GM23338 (cell line): ENCODE measurements around the gene CCL15. TPM values are rescaled to one million over a fixed set of nuclear protein-coding genes. Genes with fewer than 3 reads are reported as not detected.

Experiments used
- ATAC-seq: fragments of 200-7000 bp; cut with Tn5 transposase; 3 replicates; pipeline ENCODE4 v1.9.1; 2020
- DNase-seq: peaks from one replicate; pipeline ENCODE4 v3.0.0-alpha.2; 2015; ENCODE audit warnings: low spot score
- H2AFZ ChIP-seq: fragments of 200-600 bp; sonication (generic); 2 replicates; pipeline ENCODE4 v1.8.0; 2016; ENCODE audit warnings: antibody characterized with exemption, mild to moderate bottlenecking, moderate library complexity
- H3F3A ChIP-seq: fragments of 200-600 bp; sonication (generic); replicated peaks from 2 replicates; pipeline ENCODE4 v1.8.0; 2017; ENCODE audit warnings: antibody characterized with exemption, mixed run types, low read depth
- H3K27ac ChIP-seq: fragments of 200-600 bp; sonication (generic); 2 replicates; pipeline ENCODE4 v1.6.1; 2016; ENCODE audit warnings: low read depth
- H3K27me3 ChIP-seq: fragments of 200-600 bp; sonication (generic); 2 replicates; pipeline ENCODE4 v1.8.0; 2016; ENCODE audit warnings: mild to moderate bottlenecking, mixed run types, moderate library complexity; ENCODE audit not compliant: insufficient read depth
- H3K36me3 ChIP-seq: fragments of 200-600 bp; sonication (generic); 2 replicates; pipeline ENCODE4 v1.8.0; 2016; ENCODE audit warnings: mild to moderate bottlenecking; ENCODE audit not compliant: insufficient read depth
- H3K4me1 ChIP-seq: fragments of 200-600 bp; sonication (generic); 2 replicates; pipeline ENCODE4 v1.8.0; 2016; ENCODE audit warnings: mild to moderate bottlenecking, moderate library complexity; ENCODE audit not compliant: insufficient read depth
- H3K4me2 ChIP-seq: fragments of 200-600 bp; sonication (generic); 2 replicates; pipeline ENCODE4 v1.7.1; 2017; ENCODE audit warnings: mixed run types
- H3K4me3 ChIP-seq: fragments of 200-600 bp; sonication (generic); 2 replicates; pipeline ENCODE4 v1.6.1; 2016; ENCODE audit warnings: mixed run types
- H3K79me2 ChIP-seq: fragments of 200-600 bp; sonication (generic); replicated peaks from 2 replicates; pipeline ENCODE4 v1.8.0; 2017; ENCODE audit warnings: mild to moderate bottlenecking; ENCODE audit not compliant: insufficient read depth
- H3K9me2 ChIP-seq: fragments of 200-600 bp; sonication (generic); 2 replicates; pipeline ENCODE4 v1.8.0; 2017; ENCODE audit not compliant: insufficient read depth
- H4K20me1 ChIP-seq: fragments of 200-600 bp; sonication (generic); replicated peaks from 2 replicates; pipeline ENCODE4 v1.8.0; 2017; ENCODE audit warnings: mild to moderate bottlenecking; ENCODE audit not compliant: insufficient read depth
- H3K27ac Mint-ChIP-seq: 2 replicates; pipeline ENCODE4 v1.8.0; 2020; ENCODE audit warnings: inconsistent platforms, mild to moderate bottlenecking, moderate library complexity, mixed read lengths
- H3K27me3 Mint-ChIP-seq: 3 replicates; pipeline ENCODE4 v1.8.0; 2022; ENCODE audit warnings: low read depth, mild to moderate bottlenecking, moderate library complexity, mixed read lengths, inconsistent platforms; ENCODE audit not compliant: insufficient read depth, poor library complexity
- H3K36me3 Mint-ChIP-seq: 3 replicates; pipeline ENCODE4 v1.8.0; 2021; ENCODE audit warnings: low read depth, mild to moderate bottlenecking, inconsistent platforms, moderate library complexity, mixed read lengths
- H3K4me1 Mint-ChIP-seq: 3 replicates; pipeline ENCODE4 v1.8.0; 2020; ENCODE audit warnings: mild to moderate bottlenecking, inconsistent platforms, mixed read lengths
- H3K4me3 Mint-ChIP-seq: 3 replicates; pipeline ENCODE4 v1.8.0; 2021; ENCODE audit warnings: moderate library complexity, mild to moderate bottlenecking, inconsistent platforms, mixed read lengths
- H3K9me3 Mint-ChIP-seq: 3 replicates; pipeline ENCODE4 v1.8.0; 2020; ENCODE audit warnings: moderate library complexity, mild to moderate bottlenecking, inconsistent platforms, mixed read lengths
- EZH2 ChIP-seq: fragments of 200-600 bp; sonication (generic); IDR thresholded peaks from one replicate; pipeline ENCODE4 v1.8.0; 2017; ENCODE audit warnings: antibody characterized with exemption, mild to moderate bottlenecking, low read depth; ENCODE audit not compliant: unreplicated experiment
- JUNB ChIP-seq: IDR thresholded peaks from one replicate; pipeline ENCODE4 v1.6.1; 2016; ENCODE audit warnings: antibody characterized with exemption; ENCODE audit not compliant: unreplicated experiment
- NANOG ChIP-seq: IDR thresholded peaks from 2 replicates; pipeline ENCODE4 v1.6.1; 2016; ENCODE audit warnings: antibody characterized with exemption, borderline replicate concordance
- STAT1 ChIP-seq: IDR thresholded peaks from one replicate; pipeline ENCODE4 v1.6.1; 2016; ENCODE audit warnings: antibody characterized with exemption; ENCODE audit not compliant: unreplicated experiment
- polyA plus RNA-seq: library from polyadenylated mRNA; unstranded; fragments of >200 nt; fragmentation: Nextera tagmentation; extraction: Ambion mirVana; gene quantifications from 2 replicates; pipeline ENCODE4 v1.2.1, GENCODE V29; 2016
- total RNA-seq: library from RNA; depleted of rRNA; stranded (reverse); fragments of >200 nt; shearing (Covaris generic); gene quantifications from 2 replicates; pipeline ENCODE4 v1.2.3, GENCODE V29; 2014
- TF ChIP-seq, protein P1 (sequence below): fragments of 250-450 bp; sonication (Bioruptor Pico); IDR thresholded peaks from 2 replicates; pipeline ENCODE4 v1.5.0; 2020; ENCODE audit warnings: mild to moderate bottlenecking, moderate library complexity
- TF ChIP-seq, protein P2 (sequence below): IDR thresholded peaks from one replicate; pipeline ENCODE4 v1.6.1; 2018; ENCODE audit warnings: antibody characterized with exemption; ENCODE audit not compliant: unreplicated experiment

Gene CCL15
- total and polyA plus RNA-seq, 2 experiments from 2014 or later: not detected

DNA sequence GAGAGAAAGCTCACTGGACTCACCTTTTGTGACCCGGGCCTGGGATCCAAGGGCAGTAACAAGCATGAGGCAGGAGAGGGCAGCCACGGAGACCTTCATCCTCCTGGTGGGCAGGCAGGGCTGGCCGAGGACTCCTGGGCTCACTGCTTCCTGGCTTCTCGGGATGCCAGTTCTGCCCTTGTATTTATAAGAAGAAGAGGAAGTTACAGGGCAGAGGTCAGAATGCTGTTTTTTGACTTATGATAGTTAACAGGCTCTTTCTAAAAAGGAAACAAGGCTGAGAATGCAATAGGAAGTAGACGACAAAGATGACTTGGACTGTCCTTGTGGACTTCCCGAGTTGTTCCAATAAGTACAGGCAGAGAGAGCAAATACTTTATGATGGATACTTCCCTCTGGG, 16.4 kb upstream of the CCL15 start, which contains the start of gene CCL23 (continued):
- TF ChIP-seq, protein P1, sequence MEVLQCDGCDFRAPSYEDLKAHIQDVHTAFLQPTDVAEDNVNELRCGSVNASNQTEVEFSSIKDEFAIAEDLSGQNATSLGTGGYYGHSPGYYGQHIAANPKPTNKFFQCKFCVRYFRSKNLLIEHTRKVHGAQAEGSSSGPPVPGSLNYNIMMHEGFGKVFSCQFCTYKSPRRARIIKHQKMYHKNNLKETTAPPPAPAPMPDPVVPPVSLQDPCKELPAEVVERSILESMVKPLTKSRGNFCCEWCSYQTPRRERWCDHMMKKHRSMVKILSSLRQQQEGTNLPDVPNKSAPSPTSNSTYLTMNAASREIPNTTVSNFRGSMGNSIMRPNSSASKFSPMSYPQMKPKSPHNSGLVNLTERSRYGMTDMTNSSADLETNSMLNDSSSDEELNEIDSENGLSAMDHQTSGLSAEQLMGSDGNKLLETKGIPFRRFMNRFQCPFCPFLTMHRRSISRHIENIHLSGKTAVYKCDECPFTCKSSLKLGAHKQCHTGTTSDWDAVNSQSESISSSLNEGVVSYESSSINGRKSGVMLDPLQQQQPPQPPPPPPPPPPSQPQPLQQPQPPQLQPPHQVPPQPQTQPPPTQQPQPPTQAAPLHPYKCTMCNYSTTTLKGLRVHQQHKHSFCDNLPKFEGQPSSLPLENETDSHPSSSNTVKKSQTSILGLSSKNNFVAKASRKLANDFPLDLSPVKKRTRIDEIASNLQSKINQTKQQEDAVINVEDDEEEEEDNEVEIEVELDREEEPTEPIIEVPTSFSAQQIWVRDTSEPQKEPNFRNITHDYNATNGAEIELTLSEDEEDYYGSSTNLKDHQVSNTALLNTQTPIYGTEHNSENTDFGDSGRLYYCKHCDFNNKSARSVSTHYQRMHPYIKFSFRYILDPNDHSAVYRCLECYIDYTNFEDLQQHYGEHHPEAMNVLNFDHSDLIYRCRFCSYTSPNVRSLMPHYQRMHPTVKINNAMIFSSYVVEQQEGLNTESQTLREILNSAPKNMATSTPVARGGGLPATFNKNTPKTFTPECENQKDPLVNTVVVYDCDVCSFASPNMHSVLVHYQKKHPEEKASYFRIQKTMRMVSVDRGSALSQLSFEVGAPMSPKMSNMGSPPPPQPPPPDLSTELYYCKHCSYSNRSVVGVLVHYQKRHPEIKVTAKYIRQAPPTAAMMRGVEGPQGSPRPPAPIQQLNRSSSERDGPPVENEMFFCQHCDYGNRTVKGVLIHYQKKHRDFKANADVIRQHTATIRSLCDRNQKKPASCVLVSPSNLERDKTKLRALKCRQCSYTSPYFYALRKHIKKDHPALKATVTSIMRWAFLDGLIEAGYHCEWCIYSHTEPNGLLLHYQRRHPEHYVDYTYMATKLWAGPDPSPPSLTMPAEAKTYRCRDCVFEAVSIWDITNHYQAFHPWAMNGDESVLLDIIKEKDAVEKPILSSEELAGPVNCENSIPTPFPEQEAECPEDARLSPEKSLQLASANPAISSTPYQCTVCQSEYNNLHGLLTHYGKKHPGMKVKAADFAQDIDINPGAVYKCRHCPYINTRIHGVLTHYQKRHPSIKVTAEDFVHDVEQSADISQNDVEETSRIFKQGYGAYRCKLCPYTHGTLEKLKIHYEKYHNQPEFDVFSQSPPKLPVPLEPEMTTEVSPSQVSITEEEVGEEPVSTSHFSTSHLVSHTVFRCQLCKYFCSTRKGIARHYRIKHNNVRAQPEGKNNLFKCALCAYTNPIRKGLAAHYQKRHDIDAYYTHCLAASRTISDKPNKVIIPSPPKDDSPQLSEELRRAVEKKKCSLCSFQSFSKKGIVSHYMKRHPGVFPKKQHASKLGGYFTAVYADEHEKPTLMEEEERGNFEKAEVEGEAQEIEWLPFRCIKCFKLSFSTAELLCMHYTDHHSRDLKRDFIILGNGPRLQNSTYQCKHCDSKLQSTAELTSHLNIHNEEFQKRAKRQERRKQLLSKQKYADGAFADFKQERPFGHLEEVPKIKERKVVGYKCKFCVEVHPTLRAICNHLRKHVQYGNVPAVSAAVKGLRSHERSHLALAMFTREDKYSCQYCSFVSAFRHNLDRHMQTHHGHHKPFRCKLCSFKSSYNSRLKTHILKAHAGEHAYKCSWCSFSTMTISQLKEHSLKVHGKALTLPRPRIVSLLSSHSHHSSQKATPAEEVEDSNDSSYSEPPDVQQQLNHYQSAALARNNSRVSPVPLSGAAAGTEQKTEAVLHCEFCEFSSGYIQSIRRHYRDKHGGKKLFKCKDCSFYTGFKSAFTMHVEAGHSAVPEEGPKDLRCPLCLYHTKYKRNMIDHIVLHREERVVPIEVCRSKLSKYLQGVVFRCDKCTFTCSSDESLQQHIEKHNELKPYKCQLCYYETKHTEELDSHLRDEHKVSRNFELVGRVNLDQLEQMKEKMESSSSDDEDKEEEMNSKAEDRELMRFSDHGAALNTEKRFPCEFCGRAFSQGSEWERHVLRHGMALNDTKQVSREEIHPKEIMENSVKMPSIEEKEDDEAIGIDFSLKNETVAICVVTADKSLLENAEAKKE (CRISPR knock-in tag): no peak
- no peak for TF ChIP-seq NANOG

DNA sequence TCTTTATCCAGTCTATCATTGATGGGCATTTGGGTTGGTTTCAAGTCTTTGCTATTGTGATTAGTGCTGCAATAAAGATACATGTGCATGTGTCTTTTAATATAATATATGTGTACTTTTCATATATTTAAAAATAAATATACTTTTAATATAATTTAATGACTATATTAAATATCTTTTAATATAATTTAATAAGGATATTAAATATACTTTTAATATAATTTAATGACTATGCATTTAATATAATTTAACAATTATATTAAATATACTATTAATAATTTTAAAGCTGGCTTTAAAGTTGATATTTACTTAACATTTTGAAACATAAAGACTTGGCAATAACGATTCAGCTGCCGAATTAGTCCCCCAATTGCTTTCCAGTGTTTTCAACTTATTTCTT, 15.2 kb upstream of the CCL15 start:
- no peaks in the 10 kb centered on the region for H4K20me1 ChIP-seq
- no peak overlapping the region for H2AFZ ChIP-seq
- H3K36me3 ChIP-seq: no peaks in the 10 kb centered on the region
- H3K4me3 Mint-ChIP-seq: no peak overlapping the region
- H3K27me3 ChIP-seq: no peaks in the 10 kb centered on the region
- no peaks in the 10 kb centered on the region for H3F3A ChIP-seq
- H3K4me3 ChIP-seq: no peak overlapping the region
- H3K4me1 ChIP-seq: no peaks in the 10 kb centered on the region
- H3K9me3 Mint-ChIP-seq: peaks cover 24% of the 10 kb centered on the region
- no peaks in the 10 kb centered on the region for H3K79me2 ChIP-seq
- H3K27me3 Mint-ChIP-seq: peaks cover 11% of the 10 kb centered on the region
- no peaks in the 10 kb centered on the region for H3K9me2 ChIP-seq
- H3K36me3 Mint-ChIP-seq: no peaks in the 10 kb centered on the region; the same call in 2 of the 3 replicates
- ATAC-seq (no peak), DNase-seq (no peak)
- H3K4me2 ChIP-seq: no peak overlapping the region
- H3K4me1 Mint-ChIP-seq: no peaks in the 10 kb centered on the region
- H3K27ac Mint-ChIP-seq: no peak overlapping the region
- H3K27ac ChIP-seq: no peak overlapping the region
- TF ChIP-seq EZH2: no peak
- TF ChIP-seq, protein P2, sequence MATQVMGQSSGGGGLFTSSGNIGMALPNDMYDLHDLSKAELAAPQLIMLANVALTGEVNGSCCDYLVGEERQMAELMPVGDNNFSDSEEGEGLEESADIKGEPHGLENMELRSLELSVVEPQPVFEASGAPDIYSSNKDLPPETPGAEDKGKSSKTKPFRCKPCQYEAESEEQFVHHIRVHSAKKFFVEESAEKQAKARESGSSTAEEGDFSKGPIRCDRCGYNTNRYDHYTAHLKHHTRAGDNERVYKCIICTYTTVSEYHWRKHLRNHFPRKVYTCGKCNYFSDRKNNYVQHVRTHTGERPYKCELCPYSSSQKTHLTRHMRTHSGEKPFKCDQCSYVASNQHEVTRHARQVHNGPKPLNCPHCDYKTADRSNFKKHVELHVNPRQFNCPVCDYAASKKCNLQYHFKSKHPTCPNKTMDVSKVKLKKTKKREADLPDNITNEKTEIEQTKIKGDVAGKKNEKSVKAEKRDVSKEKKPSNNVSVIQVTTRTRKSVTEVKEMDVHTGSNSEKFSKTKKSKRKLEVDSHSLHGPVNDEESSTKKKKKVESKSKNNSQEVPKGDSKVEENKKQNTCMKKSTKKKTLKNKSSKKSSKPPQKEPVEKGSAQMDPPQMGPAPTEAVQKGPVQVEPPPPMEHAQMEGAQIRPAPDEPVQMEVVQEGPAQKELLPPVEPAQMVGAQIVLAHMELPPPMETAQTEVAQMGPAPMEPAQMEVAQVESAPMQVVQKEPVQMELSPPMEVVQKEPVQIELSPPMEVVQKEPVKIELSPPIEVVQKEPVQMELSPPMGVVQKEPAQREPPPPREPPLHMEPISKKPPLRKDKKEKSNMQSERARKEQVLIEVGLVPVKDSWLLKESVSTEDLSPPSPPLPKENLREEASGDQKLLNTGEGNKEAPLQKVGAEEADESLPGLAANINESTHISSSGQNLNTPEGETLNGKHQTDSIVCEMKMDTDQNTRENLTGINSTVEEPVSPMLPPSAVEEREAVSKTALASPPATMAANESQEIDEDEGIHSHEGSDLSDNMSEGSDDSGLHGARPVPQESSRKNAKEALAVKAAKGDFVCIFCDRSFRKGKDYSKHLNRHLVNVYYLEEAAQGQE: no peak
- TF ChIP-seq STAT1: no peak
- no peak for TF ChIP-seq JUNB
- TF ChIP-seq, protein P1 (CRISPR knock-in tag): no peak
- no peak for TF ChIP-seq NANOG
